Cardiac fibroblast (primary cell): ENCODE measurements around the gene NKX3-2.
A peak's percentile ranks its signal among the peaks of the same experiment; 100 is the strongest.

Experiments used
- DNase-seq, 2 donors: peaks; one replicate each; pipeline versions ENCODE4 v3.0.0 to v3.0.0-alpha.2; 2010; ENCODE audit warnings: low read depth in 2 of 2
- H3K4me3 ChIP-seq, 2 donors: replicated peaks in 1 of 2; 1 replicate in 1 of 2; 2 replicates in 1 of 2; pipeline ENCODE4 v1.5.1; 2011; ENCODE audit warnings: low read depth in 2 of 2, low read length in 2 of 2, mild to moderate bottlenecking in 2 of 2, moderate library complexity in 1 of 2
- TF ChIP-seq, protein P1 (sequence below): IDR thresholded peaks from one replicate; pipeline ENCODE4 v1.5.1; 2011; ENCODE audit warnings: low read depth, mild to moderate bottlenecking, low read length, inconsistent platforms

NKX3-2 gene

GRCh38 chr4:13526658-13527057 lies 17.6 kb downstream of the NKX3-2 start:
- DNase-seq = no peak
- TF ChIP-seq, protein P1, sequence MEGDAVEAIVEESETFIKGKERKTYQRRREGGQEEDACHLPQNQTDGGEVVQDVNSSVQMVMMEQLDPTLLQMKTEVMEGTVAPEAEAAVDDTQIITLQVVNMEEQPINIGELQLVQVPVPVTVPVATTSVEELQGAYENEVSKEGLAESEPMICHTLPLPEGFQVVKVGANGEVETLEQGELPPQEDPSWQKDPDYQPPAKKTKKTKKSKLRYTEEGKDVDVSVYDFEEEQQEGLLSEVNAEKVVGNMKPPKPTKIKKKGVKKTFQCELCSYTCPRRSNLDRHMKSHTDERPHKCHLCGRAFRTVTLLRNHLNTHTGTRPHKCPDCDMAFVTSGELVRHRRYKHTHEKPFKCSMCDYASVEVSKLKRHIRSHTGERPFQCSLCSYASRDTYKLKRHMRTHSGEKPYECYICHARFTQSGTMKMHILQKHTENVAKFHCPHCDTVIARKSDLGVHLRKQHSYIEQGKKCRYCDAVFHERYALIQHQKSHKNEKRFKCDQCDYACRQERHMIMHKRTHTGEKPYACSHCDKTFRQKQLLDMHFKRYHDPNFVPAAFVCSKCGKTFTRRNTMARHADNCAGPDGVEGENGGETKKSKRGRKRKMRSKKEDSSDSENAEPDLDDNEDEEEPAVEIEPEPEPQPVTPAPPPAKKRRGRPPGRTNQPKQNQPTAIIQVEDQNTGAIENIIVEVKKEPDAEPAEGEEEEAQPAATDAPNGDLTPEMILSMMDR = no peak
- no peak overlapping the region for H3K4me3 ChIP-seq

DNA sequence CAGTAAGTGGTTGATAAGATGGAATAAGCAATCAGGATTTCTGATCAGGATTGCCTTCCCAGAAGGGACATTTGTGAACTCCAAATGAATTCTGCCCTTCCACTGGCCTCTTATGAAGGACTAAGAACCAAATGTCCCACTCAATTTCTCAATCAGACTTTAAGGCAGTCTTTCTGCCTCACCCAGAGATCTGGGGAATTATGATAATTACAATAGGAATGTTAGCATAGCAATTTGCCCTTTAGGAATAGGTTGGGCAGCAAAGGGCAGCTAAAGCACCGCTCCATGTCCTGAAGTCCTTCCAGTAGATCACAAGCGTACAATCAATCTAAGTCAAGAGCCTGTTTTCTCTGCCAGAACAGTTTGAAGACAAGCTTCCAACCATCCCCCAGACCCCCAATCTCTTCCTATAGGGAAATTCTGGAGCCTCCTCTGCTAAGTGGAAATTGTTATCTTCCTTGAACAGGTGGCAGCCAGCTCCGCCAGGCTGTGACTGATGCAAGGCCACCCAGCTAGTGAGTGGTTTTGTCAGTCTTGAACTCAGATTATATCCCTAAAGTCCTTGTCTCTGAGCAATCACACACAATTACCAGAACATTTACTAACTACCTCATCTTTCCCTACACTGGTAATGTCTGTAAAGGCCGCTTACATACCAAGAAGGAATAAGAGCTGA lies 18.6 kb downstream of the NKX3-2 start:
- TF ChIP-seq, protein P1 = no peak
- no peak for DNase-seq
- H3K4me3 ChIP-seq = no peak overlapping the region

DNA sequence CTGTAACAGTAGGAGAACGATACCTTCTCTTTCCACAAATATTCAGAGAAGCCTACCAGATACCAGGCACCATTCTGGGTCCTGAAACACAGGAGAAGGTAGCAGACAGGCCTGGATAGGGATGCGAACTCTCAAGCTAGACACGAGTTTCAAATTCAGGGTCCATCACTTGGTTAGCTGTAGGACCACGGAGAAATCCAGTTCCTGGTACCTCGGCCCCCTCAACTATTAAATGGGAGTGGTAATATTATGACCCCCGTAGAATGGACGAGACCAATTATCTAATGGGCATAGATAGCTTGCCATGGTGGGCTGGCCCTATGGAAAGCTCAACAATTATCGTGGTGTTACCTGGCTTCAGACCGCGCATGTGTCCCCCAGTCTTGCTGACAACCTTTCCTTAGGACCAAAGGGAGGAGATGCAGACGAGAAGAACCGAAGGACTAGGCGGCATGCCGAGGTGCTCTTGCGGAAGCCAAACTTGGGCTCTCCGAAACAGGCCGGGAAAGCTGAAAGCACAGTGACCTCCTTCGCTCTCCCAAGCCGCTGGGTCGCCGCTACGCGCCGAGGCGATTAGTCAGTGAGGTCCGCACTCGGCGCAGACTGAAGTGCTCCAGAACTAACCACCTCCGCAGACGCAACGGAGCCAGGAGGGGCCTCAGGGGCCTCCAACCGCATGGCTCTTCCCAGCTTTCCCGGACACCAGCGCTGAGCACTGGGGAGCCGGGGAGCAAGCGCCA lies 19.6 kb downstream of the NKX3-2 start:
- TF ChIP-seq, protein P1 = no peak
- peak; percentile 31 to 49 for DNase-seq
- H3K4me3 ChIP-seq = no peak overlapping the region

GRCh38 chr4:13523591-13524503 lies 20.5 kb downstream of the NKX3-2 start:
- TF ChIP-seq, protein P1 = no peak
- DNase-seq = no peak
- no peak overlapping the region for H3K4me3 ChIP-seq

DNA sequence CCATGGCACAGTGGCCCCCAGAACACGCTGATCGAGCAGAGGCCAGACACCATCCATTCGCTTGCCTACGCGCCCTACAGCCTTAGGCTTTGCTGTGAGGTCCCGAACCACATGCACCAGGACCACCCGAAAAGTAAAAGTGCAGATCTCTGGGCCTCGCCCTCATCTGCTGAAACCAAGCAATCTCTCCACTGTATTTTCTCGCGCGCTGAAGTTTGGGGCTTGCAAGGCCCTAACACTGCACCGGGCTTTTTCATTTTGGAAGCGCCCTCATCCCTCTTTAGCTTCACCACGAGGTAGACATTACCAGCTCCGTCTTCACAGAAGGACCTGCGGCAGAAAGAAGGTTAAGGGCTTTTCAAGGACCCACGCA lies 21.2 kb downstream of the NKX3-2 start:
- TF ChIP-seq, protein P1 = no peak
- H3K4me3 ChIP-seq = no peak overlapping the region

DNA sequence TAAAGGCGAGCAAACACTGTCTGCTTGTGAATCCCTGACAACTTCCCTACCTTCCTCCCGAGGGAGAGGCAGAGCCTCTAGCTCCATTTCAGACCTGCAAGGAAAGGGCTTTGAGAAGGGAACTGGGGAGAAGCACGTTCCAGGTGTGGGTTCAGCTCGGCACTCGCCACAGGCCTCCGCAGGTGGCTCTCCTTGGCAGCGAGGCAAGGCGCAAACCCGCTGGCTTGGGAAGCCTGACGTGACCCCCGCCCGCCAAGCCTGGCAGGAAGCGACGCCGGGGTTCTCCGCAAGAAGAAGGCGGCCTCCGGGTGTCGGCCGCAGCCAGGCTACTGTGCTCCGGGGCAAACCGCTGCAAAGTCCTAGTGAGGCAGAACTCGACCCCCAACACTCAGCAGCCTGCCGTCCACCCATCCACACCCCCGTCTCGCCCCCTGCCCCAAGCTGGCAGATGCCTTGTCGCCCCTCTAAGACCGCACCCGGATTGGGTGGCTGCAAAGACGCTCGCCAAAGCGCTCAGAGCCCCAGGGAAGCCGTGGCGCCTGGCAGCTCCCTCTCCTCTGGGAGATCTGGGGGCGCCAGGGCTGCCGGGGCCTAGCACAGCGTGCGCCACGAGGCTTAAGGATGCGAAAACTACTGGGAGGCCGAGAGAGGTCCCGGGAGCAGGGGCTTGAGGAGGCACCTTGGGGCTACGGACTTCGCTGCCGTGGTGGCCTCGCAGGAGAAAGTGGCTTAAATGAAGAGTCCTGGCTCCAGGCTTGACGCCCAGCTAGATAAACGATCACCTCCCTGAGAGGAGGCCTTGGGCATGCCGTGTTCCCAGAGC lies 21.8 kb downstream of the NKX3-2 start:
- H3K4me3 ChIP-seq = no peak overlapping the region
- TF ChIP-seq, protein P1 = no peak
- no peak for DNase-seq

More for the DNA sequence above, 21.2 kb downstream of the NKX3-2 start:
- no peak for DNase-seq
